C4-2B (cell line): Measurements from ENCODE around the gene GIMAP4.

Source experiments
- ZFX ChIP-seq: fragments of 450-650 bp; IDR thresholded peaks from 2 replicates; pipeline ENCODE4 v1.6.1; 2017
- TF ChIP-seq, protein P1 (sequence below): fragments of 450-650 bp; conservative IDR thresholded peaks from 2 replicates; pipeline ENCODE4 v1.5.1; 2017; ENCODE audit warnings: mild to moderate bottlenecking

- TF ChIP-seq, protein P1, sequence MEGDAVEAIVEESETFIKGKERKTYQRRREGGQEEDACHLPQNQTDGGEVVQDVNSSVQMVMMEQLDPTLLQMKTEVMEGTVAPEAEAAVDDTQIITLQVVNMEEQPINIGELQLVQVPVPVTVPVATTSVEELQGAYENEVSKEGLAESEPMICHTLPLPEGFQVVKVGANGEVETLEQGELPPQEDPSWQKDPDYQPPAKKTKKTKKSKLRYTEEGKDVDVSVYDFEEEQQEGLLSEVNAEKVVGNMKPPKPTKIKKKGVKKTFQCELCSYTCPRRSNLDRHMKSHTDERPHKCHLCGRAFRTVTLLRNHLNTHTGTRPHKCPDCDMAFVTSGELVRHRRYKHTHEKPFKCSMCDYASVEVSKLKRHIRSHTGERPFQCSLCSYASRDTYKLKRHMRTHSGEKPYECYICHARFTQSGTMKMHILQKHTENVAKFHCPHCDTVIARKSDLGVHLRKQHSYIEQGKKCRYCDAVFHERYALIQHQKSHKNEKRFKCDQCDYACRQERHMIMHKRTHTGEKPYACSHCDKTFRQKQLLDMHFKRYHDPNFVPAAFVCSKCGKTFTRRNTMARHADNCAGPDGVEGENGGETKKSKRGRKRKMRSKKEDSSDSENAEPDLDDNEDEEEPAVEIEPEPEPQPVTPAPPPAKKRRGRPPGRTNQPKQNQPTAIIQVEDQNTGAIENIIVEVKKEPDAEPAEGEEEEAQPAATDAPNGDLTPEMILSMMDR, result no peak
- no peak for TF ChIP-seq ZFX
These were observed 3.2 kb upstream of the GIMAP4 start for GRCh38 chr7:150564006-150564405.
